Rectal smooth muscle tissue (tissue), 1 donor: Measurements from ENCODE around the gene PAMR1.

Experiments
- H3K27ac ChIP-seq: one replicate; pipeline ENCODE4 v1.7.0; 2013; ENCODE audit warnings: low read depth, low read length, inconsistent platforms
- H3K27me3 ChIP-seq: one replicate; pipeline ENCODE4 v1.7.0; 2013; ENCODE audit warnings: low read length; ENCODE audit not compliant: control insufficient read depth, insufficient read depth
- H3K36me3 ChIP-seq: one replicate; pipeline ENCODE4 v1.7.0; 2013; ENCODE audit warnings: low read length; ENCODE audit not compliant: control insufficient read depth, insufficient read depth
- H3K4me1 ChIP-seq: one replicate; pipeline ENCODE4 v1.7.0; 2013; ENCODE audit warnings: low read length; ENCODE audit not compliant: control insufficient read depth, insufficient read depth
- H3K4me3 ChIP-seq: one replicate; pipeline ENCODE4 v1.7.0; 2013; ENCODE audit warnings: low read length
- H3K9ac ChIP-seq: one replicate; pipeline ENCODE4 v1.7.0; 2013; ENCODE audit warnings: low read length

The PAMR1 gene

GRCh38 chr11:35486446-35486845 is 39.0 kb downstream of the PAMR1 start:
- no peaks in the 10 kb centered on the region for H3K27me3 ChIP-seq
- no peaks in the 10 kb centered on the region for H3K36me3 ChIP-seq
- H3K27ac ChIP-seq, result no peak overlapping the region
- peaks cover 10% of the 10 kb centered on the region for H3K4me1 ChIP-seq
- H3K4me3 ChIP-seq, result no peak overlapping the region
- no peak overlapping the region for H3K9ac ChIP-seq

DNA sequence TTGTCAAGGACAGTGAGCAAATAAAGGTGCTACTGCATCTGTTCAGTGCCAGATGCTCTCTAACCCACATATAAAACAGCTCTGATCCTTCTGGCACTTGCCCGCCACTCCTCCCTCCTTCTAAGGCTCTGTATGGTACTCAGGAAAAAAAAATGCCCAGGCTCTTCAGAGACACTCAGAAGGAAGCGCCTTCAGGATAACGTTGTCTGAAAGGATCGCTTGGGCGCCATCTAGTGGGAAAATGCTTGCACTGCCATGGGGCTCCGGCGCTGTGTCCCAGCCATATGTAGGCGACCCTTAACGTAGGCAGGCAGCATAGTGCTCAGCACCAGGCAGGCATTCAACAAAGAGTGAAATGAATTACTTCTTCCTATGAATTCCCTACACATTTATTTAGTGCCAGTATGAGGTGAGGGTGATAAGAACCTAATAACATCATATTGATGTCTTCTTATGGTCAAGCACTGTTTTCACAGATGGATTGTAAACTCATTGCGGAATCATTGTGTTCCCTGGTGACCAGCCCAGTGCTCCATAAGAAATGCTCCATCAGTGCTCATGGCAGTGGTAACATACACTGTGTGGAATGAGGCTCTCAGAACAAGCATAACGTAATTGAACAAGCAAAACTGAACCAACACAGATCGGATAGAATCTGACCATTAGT is 39.6 kb downstream of the PAMR1 start:
- Histone ChIP-seq H3K9ac (no peak overlapping the region), H3K4me3 (no peak overlapping the region), H3K36me3 (no peaks in the 10 kb centered on the region), H3K27ac (no peak overlapping the region), H3K4me1 (peaks cover 10% of the 10 kb centered on the region), H3K27me3 (no peaks in the 10 kb centered on the region)

GRCh38 chr11:35484435-35484834 is 41.0 kb downstream of the PAMR1 start:
- Histone ChIP-seq H3K27ac (no peak overlapping the region), H3K4me3 (no peak overlapping the region), H3K36me3 (no peaks in the 10 kb centered on the region), H3K9ac (no peak overlapping the region), H3K27me3 (no peaks in the 10 kb centered on the region), H3K4me1 (peaks cover 10% of the 10 kb centered on the region)

- Histone ChIP-seq H3K9ac (no peak overlapping the region), H3K4me3 (no peak overlapping the region), H3K4me1 (peaks cover 9% of the 10 kb centered on the region), H3K27ac (no peak overlapping the region), H3K36me3 (no peaks in the 10 kb centered on the region), H3K27me3 (no peaks in the 10 kb centered on the region)
Measured at GRCh38 chr11:35483131-35483820, 42.1 kb downstream of the PAMR1 start.

DNA sequence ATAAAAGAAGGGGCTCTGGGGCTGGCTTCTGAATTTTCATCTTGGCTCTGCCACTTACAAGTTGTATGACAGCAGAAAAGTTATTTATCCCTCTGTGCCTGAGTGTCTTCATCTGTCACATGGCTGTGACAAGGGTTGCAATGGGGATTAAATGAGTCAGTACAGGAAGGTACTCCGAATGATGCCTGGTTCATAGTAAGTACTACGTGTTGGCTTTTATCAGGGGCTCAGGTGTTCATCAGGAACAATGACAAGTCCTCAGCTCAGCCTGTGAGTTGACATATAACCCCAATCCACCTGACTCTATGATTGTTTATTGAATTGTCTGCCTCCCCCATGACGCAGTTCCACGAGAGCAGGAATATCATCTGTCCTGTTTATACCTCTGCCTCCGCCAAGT is 45.7 kb downstream of the PAMR1 start:
- H3K4me1 ChIP-seq, result no peaks in the 10 kb centered on the region
- no peaks in the 10 kb centered on the region for H3K27me3 ChIP-seq
- no peak overlapping the region for H3K9ac ChIP-seq
- H3K4me3 ChIP-seq, result no peak overlapping the region
- H3K27ac ChIP-seq, result no peak overlapping the region
- no peaks in the 10 kb centered on the region for H3K36me3 ChIP-seq

GRCh38 chr11:35478471-35479091 is 46.8 kb downstream of the PAMR1 start:
- H3K9ac ChIP-seq, result no peak overlapping the region
- H3K36me3 ChIP-seq, result peaks cover under 1% of the 10 kb centered on the region
- H3K27me3 ChIP-seq, result no peaks in the 10 kb centered on the region
- no peak overlapping the region for H3K27ac ChIP-seq
- H3K4me1 ChIP-seq, result no peaks in the 10 kb centered on the region
- H3K4me3 ChIP-seq, result no peak overlapping the region

- Histone ChIP-seq H3K9ac (no peak overlapping the region), H3K4me3 (no peak overlapping the region), H3K4me1 (no peaks in the 10 kb centered on the region), H3K27me3 (no peaks in the 10 kb centered on the region), H3K27ac (no peak overlapping the region), H3K36me3 (peaks cover 4% of the 10 kb centered on the region)
Measured at GRCh38 chr11:35477901-35478300, 47.5 kb downstream of the PAMR1 start.

DNA sequence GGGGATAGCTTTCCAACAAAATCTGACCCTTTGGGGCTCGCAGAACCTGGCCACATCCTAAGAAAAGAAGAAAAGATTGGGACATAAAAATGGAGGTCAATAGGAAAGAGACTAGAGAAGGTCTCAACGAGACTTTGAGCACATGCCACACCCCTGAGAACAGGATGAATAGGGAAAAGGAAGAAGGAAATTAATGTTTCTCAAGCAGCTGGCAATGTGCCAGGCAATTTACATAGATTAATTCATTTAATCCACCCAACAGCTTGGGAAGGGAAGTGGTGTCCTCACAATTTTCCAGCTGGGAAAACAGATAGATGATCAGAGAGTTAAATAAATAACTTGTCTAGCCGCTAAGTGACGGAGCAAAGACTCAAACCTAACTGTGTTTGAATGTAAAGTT is 50.7 kb downstream of the PAMR1 start:
- H3K36me3 ChIP-seq, result peaks cover 4% of the 10 kb centered on the region
- H3K4me1 ChIP-seq, result no peaks in the 10 kb centered on the region
- no peak overlapping the region for H3K9ac ChIP-seq
- no peak overlapping the region for H3K27ac ChIP-seq
- H3K27me3 ChIP-seq, result no peaks in the 10 kb centered on the region
- no peak overlapping the region for H3K4me3 ChIP-seq

GRCh38 chr11:35473795-35474374 is 51.5 kb downstream of the PAMR1 start:
- H3K4me1 ChIP-seq, result no peaks in the 10 kb centered on the region
- H3K27me3 ChIP-seq, result no peaks in the 10 kb centered on the region
- H3K36me3 ChIP-seq, result peaks cover 4% of the 10 kb centered on the region
- H3K4me3 ChIP-seq, result no peak overlapping the region
- no peak overlapping the region for H3K27ac ChIP-seq
- H3K9ac ChIP-seq, result no peak overlapping the region

DNA sequence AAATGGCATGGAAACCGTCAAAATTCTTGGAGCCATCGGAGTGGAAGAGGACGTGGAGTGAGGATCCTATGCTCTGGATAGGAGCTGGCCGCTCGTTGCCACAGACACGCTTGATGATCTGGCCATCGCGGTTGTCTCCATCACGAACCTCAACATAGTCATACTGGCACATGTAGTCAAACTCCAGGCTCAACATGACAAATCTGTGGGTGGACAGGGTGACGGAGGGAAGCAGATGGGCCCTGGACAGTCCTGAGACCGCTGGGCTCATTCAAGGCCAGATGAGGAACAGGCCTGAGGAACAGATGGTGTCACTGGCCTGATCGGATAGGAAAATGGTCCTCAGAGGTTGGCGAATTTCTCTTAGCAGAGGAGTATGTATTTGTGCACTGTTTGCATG is 54.8 kb downstream of the PAMR1 start:
- no peak overlapping the region for H3K27ac ChIP-seq
- no peak overlapping the region for H3K4me3 ChIP-seq
- no peak overlapping the region for H3K9ac ChIP-seq
- peaks cover 4% of the 10 kb centered on the region for H3K36me3 ChIP-seq
- H3K4me1 ChIP-seq, result no peaks in the 10 kb centered on the region
- no peaks in the 10 kb centered on the region for H3K27me3 ChIP-seq

DNA sequence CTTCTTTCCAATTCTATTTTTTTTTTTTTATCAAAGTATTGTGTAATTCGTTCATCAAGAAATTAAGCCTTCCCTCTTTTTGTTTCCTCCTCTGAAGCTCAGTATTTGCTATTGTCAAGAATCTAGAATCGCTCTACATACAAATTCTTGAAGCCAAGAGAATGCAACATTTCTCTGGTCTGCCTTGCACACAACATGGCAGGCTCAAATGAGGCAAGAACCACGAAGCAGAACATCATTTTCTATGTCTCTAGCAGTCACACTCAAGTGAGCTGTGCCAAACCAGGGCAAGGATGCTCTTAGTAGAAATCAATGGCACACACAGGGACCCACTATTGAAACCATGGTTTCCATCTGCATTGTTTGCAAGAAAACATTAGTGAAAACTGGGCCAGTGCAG is 59.4 kb downstream of the PAMR1 start:
- Histone ChIP-seq H3K36me3 (no peaks in the 10 kb centered on the region), H3K4me3 (no peak overlapping the region), H3K4me1 (no peaks in the 10 kb centered on the region), H3K9ac (no peak overlapping the region), H3K27me3 (no peaks in the 10 kb centered on the region), H3K27ac (no peak overlapping the region)

- H3K4me3 ChIP-seq, result no peak overlapping the region
- no peak overlapping the region for H3K9ac ChIP-seq
- H3K36me3 ChIP-seq, result no peaks in the 10 kb centered on the region
- H3K27me3 ChIP-seq, result no peaks in the 10 kb centered on the region
- no peak overlapping the region for H3K27ac ChIP-seq
- H3K4me1 ChIP-seq, result no peaks in the 10 kb centered on the region
Measured at GRCh38 chr11:35464308-35464707, 61.1 kb downstream of the PAMR1 start.
